Measurements from ENCODE around the gene GPATCH1. TPM values are rescaled to one million over a fixed set of nuclear protein-coding genes. Genes with fewer than 3 reads are reported as not detected.

GPATCH1 gene
- total and polyA plus RNA-seq, 2 of the 13 experiments (the other 11 are each of a cell fraction or from before 2014, with no cell fraction given) = 6.8 to 6.9 TPM

DNA sequence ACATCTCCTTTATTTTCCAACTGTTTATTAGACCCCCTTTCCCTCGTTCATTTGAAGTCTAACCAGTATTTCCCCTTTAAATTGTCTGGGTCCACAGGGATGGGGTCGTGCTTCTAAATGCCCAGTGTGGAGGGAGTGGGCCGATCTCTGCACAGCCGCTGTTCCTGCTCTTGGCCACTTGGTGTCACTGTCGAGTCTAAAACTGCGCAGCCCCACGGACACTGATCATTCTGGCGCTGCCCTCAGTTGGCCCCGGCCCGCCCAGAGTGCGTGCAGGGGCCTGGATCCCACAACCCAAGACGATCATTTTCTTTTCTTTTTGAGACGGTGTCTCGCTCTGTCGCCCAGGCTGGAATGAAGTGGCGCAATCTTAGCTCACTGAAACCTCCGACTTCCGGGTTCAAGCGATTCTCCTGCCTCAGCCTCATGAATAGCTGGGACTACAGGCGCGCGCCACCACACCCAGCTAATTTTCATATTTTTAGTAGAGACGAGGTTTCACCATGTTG, 63.0 kb downstream of the GPATCH1 start (continued):
- TF ChIP-seq, protein P1, sequence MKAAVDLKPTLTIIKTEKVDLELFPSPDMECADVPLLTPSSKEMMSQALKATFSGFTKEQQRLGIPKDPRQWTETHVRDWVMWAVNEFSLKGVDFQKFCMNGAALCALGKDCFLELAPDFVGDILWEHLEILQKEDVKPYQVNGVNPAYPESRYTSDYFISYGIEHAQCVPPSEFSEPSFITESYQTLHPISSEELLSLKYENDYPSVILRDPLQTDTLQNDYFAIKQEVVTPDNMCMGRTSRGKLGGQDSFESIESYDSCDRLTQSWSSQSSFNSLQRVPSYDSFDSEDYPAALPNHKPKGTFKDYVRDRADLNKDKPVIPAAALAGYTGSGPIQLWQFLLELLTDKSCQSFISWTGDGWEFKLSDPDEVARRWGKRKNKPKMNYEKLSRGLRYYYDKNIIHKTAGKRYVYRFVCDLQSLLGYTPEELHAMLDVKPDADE (CRISPR knock-in tag; IDR thresholded peaks at IDR 0.05) = no peak
- TF ChIP-seq, protein P2, sequence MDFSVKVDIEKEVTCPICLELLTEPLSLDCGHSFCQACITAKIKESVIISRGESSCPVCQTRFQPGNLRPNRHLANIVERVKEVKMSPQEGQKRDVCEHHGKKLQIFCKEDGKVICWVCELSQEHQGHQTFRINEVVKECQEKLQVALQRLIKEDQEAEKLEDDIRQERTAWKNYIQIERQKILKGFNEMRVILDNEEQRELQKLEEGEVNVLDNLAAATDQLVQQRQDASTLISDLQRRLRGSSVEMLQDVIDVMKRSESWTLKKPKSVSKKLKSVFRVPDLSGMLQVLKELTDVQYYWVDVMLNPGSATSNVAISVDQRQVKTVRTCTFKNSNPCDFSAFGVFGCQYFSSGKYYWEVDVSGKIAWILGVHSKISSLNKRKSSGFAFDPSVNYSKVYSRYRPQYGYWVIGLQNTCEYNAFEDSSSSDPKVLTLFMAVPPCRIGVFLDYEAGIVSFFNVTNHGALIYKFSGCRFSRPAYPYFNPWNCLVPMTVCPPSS (IDR thresholded peaks at IDR 0.05) = no peak
- TF ChIP-seq ZNF879 (CRISPR knock-in tag; IDR thresholded peaks at IDR 0.05) = 0 out of 2 replicates have a peak, but pooled peaks have one; percentile 37
- peak; percentile 41; the same call in 1 of the 2 replicates for TF ChIP-seq KDM3A (CRISPR knock-in tag; IDR thresholded peaks at IDR 0.05; ENCODE audit: low read depth)
- TF ChIP-seq ZNF816 (CRISPR knock-in tag; IDR thresholded peaks at IDR 0.05; ENCODE audit: borderline replicate concordance) = 0 out of 2 replicates have a peak, but pooled peaks have one; percentile 22
- TF ChIP-seq ZSCAN5A (CRISPR knock-in tag; IDR thresholded peaks at IDR 0.05; ENCODE audit: borderline replicate concordance) = no peak
- no peak for TF ChIP-seq ATF5 (CRISPR knock-in tag; IDR thresholded peaks at IDR 0.05; ENCODE audit: low read depth)
- no peak for TF ChIP-seq MED8 (CRISPR knock-in tag; IDR thresholded peaks at IDR 0.05; ENCODE audit: insufficient replicate concordance)
- TF ChIP-seq MYPOP (CRISPR knock-in tag; IDR thresholded peaks at IDR 0.05) = peak; percentile 68
- TF ChIP-seq SP1 (IDR thresholded peaks at IDR 0.05) = no peak
- peak; percentile 32; the same call in 1 of the 2 replicates for TF ChIP-seq SP1 (CRISPR knock-in tag; IDR thresholded peaks at IDR 0.05)
- peak; percentile 63; the same call in 1 of the 2 replicates for TF ChIP-seq ZNF430 (CRISPR knock-in tag; IDR thresholded peaks at IDR 0.05)
- TF ChIP-seq ZSCAN31 (CRISPR knock-in tag; IDR thresholded peaks at IDR 0.05; ENCODE audit: low read depth) = no peak; the same call in 1 of the 2 replicates
- TF ChIP-seq PITX1 (CRISPR knock-in tag; IDR thresholded peaks at IDR 0.05) = 0 out of 2 replicates have a peak, but pooled peaks have one; percentile 32
- 0 out of 2 replicates have a peak, but pooled peaks have one; percentile 28 for TF ChIP-seq PPARG (CRISPR knock-in tag; conservative IDR thresholded peaks at IDR 0.05)
- TF ChIP-seq ZNF460 (CRISPR knock-in tag; IDR thresholded peaks at IDR 0.05; ENCODE audit: borderline replicate concordance) = peak; percentile 62; the same call in 1 of the 2 replicates
- peak; percentile 65 for TF ChIP-seq TEAD3 (CRISPR knock-in tag; optimal IDR thresholded peaks at IDR 0.05; ENCODE audit: borderline replicate concordance)
- no peak for TF ChIP-seq SAFB2 (CRISPR knock-in tag; IDR thresholded peaks at IDR 0.05; ENCODE audit: borderline replicate concordance, low read depth)
- peak; percentile 95 for TF ChIP-seq CTCF (CRISPR knock-in tag; IDR thresholded peaks at IDR 0.05)
- peak; percentile 41; the same call in 1 of the 2 replicates for TF ChIP-seq ZGPAT (CRISPR knock-in tag; IDR thresholded peaks at IDR 0.05)
- no peak for TF ChIP-seq SP5 (CRISPR knock-in tag; IDR thresholded peaks at IDR 0.05; ENCODE audit: borderline replicate concordance, low read depth)
